ENCODE data around the gene PTPRG. TPM values are rescaled to one million over a fixed set of nuclear protein-coding genes. Genes with fewer than 3 reads are reported as not detected.

Gene PTPRG
- total and polyA plus RNA-seq, 2 experiments from 2014 or later, result 15.2 to 45.7 TPM

GRCh38 chr3:61928039-61928438, 366.7 kb downstream of the PTPRG start:
- Histone ChIP-seq H3K9me3 (ENCODE audit: low read depth) (no peaks in the 10 kb centered on the region), H3K4me3 (no peak overlapping the region), H3K36me3 (no peaks in the 10 kb centered on the region), H3K27ac (no peak overlapping the region), H3K4me1 (ENCODE audit: low read depth) (peaks cover 34% of the 10 kb centered on the region), H3K27me3 (no peaks in the 10 kb centered on the region)
- peak in 1 of 2 donors; percentile 27 for DNase-seq (ENCODE audit: low read depth in 1 of 2, low spot score in 1 of 2)
- TF ChIP-seq CTCF (IDR thresholded peaks at IDR 0.05; ENCODE audit: low read depth, low read length), result no peak

GRCh38 chr3:61928776-61929314, 367.5 kb downstream of the PTPRG start:
- Histone ChIP-seq H3K27me3 (no peaks in the 10 kb centered on the region), H3K4me3 (no peak overlapping the region), H3K9me3 (ENCODE audit: low read depth) (no peaks in the 10 kb centered on the region), H3K27ac (no peak overlapping the region), H3K36me3 (no peaks in the 10 kb centered on the region), H3K4me1 (ENCODE audit: low read depth) (peaks cover 31% of the 10 kb centered on the region)
- TF ChIP-seq CTCF (IDR thresholded peaks at IDR 0.05; ENCODE audit: low read depth, low read length), result no peak
- no peak for DNase-seq (ENCODE audit: low read depth in 1 of 2, low spot score in 1 of 2)

- Histone ChIP-seq H3K36me3 (no peaks in the 10 kb centered on the region), H3K27ac (no peak overlapping the region), H3K4me1 (ENCODE audit: low read depth) (peaks cover 23% of the 10 kb centered on the region), H3K27me3 (no peaks in the 10 kb centered on the region), H3K4me3 (no peak overlapping the region), H3K9me3 (ENCODE audit: low read depth) (no peaks in the 10 kb centered on the region)
- TF ChIP-seq CTCF (IDR thresholded peaks at IDR 0.05; ENCODE audit: low read depth, low read length), result no peak
- no peak for DNase-seq (ENCODE audit: low read depth in 1 of 2, low spot score in 1 of 2)
Observed at GRCh38 chr3:61929617-61930016, 368.2 kb downstream of the PTPRG start.

GRCh38 chr3:61932499-61932898, 371.1 kb downstream of the PTPRG start:
- H3K4me3 ChIP-seq, result no peak overlapping the region
- no peaks in the 10 kb centered on the region for H3K9me3 ChIP-seq (ENCODE audit: low read depth)
- H3K27me3 ChIP-seq, result no peaks in the 10 kb centered on the region
- peaks cover 2% of the 10 kb centered on the region for H3K4me1 ChIP-seq (ENCODE audit: low read depth)
- TF ChIP-seq CTCF (IDR thresholded peaks at IDR 0.05; ENCODE audit: low read depth, low read length), result no peak
- no peak overlapping the region for H3K27ac ChIP-seq
- DNase-seq (ENCODE audit: low read depth in 1 of 2, low spot score in 1 of 2), result no peak
- H3K36me3 ChIP-seq, result no peaks in the 10 kb centered on the region

- H3K4me1 ChIP-seq (ENCODE audit: low read depth), result no peaks in the 10 kb centered on the region
- H3K27me3 ChIP-seq, result no peaks in the 10 kb centered on the region
- no peak overlapping the region for H3K4me3 ChIP-seq
- no peaks in the 10 kb centered on the region for H3K36me3 ChIP-seq
- TF ChIP-seq CTCF (IDR thresholded peaks at IDR 0.05; ENCODE audit: low read depth, low read length), result no peak
- H3K9me3 ChIP-seq (ENCODE audit: low read depth), result no peaks in the 10 kb centered on the region
- no peak overlapping the region for H3K27ac ChIP-seq
- DNase-seq (ENCODE audit: low read depth in 1 of 2, low spot score in 1 of 2), result no peak
Observed at GRCh38 chr3:61933798-61934504, 372.6 kb downstream of the PTPRG start.
